C4-2B (cell line): ENCODE measurements around the gene TEAD3.

Experiments
- H3K27ac ChIP-seq: fragments of 450-650 bp; 2 replicates; pipeline ENCODE4 v1.5.1; 2017
- CTCF ChIP-seq: fragments of 450-650 bp; conservative IDR thresholded peaks from 2 replicates; pipeline ENCODE4 v1.5.1; 2017; ENCODE audit warnings: mild to moderate bottlenecking
- ZFX ChIP-seq: fragments of 450-650 bp; IDR thresholded peaks from 2 replicates; pipeline ENCODE4 v1.6.1; 2017

Gene TEAD3

DNA sequence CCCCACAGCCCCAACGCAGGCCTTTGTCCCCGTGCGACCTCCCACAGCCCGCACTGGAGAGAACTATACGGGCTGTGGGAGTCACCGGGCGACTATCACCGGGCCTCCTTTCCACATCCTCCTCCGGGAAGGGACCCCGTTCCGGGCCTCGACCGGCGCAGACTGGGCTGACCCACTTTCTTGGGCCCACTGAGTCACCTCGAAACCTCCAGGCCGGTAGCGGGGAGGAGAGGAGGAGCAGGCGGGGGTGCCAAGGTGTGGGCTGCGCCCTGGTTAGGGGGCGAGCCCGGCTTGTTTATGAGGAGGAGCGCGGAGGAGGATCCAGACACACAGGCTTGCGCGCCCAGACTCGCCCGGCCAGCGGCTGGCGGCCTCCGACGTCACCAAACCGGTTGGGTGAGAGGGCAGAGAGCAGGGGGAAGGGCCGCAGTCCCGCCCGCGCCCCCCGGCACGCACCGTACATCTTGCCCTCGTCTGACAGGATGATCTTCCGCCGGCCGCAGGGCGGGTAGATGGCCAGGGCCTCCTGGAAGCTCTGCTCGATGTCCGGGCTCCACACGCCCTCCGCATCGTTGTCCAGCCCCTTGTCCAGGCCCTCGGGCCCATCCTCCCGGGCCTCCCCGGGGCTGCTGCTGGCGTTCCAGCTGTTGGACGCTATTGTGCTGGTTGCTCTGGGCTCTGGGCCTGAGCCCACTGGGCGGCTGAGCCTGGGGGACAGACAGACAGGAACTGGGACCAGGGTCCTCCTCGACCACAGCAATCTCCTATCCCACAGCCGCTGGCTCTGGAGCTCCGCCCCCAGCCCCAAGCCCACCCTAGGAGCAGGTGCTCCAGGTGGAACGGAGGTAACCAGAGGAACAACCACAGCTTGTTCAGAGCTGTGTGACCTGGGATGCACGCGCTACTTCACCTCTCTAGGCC lies 10.6 kb downstream of the TEAD3 start:
- H3K27ac ChIP-seq = peak overlapping the region; percentile 81
- TF ChIP-seq ZFX (peak; percentile 24; the same call in 1 of the 2 replicates), CTCF (no peak)

- peak overlapping the region; percentile 81 for H3K27ac ChIP-seq
- TF ChIP-seq ZFX (no peak), CTCF (no peak)
Measured at GRCh38 chr6:35485402-35485877, 11.4 kb downstream of the TEAD3 start.

- H3K27ac ChIP-seq = peak overlapping the region; percentile 81
- TF ChIP-seq ZFX = no peak
- TF ChIP-seq CTCF = no peak
Measured at GRCh38 chr6:35484921-35485392, 11.9 kb downstream of the TEAD3 start.

- no peak overlapping the region for H3K27ac ChIP-seq
- TF ChIP-seq ZFX = no peak
Measured at GRCh38 chr6:35483893-35484645, 12.8 kb downstream of the TEAD3 start.

DNA sequence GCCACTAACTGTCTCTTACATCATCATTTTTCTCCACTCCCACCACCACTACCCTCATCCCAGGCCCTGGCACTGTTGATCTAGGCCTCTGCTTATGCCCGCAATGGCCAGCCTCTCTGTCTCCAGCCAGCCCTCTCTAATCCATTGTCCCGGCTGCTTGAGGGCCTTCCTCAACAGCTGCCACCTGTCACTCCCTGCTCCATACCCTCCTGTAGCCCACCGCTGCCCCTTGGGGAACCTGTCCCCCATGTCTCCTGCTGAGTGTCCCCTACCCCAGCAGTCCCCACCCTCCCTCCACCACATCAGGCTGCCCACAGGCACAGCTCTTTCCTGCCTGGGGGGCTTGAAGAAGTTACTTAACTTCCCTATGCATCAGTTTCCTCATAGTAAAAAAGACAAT lies 13.4 kb downstream of the TEAD3 start:
- TF ChIP-seq ZFX = no peak
- no peak overlapping the region for H3K27ac ChIP-seq

GRCh38 chr6:35483062-35483461 lies 13.8 kb downstream of the TEAD3 start:
- no peak for TF ChIP-seq ZFX
- no peak for TF ChIP-seq CTCF
- no peak overlapping the region for H3K27ac ChIP-seq

DNA sequence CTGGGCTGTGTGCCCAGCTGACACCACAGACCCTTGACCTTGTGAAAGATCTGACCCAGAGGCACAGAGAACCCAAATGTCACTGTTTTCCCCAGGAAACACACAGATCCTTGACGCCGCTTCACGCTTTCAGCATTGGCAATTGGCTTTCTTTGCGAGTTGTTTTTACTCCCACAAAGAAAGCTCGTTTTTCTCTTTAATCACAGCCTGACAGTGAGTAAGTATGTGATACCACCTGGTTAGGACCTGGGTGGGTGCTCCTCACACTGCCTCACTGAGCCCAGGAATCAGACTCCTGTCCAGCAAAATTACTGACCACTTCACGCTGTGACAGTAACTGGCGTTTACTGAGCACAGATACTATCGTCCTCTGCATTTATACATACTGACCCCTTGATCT lies 15.7 kb downstream of the TEAD3 start:
- no peak for TF ChIP-seq ZFX
- no peak for TF ChIP-seq CTCF
- no peak overlapping the region for H3K27ac ChIP-seq

DNA sequence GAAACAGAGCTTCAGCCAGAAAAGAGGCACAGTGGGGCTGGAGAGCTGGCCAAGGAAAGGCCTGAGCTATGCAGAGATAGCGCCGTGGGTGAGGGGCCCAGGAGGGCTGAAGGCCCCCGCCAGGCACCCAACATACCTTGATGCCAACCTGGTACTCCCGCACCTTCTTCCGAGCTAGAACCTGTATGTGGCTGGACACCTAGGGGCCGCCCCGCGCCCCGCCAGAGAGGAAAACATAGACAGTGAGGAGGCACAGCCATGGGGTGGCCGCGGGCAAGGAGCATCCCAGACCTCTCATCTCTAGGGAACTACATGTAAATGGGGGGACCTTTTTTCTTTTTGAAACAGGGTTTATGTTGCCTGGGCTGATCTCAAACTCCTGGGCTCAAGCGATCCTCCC lies 16.7 kb downstream of the TEAD3 start:
- no peak overlapping the region for H3K27ac ChIP-seq
- TF ChIP-seq ZFX (no peak), CTCF (no peak)
